Type B pancreatic cell (in vitro differentiated cells): Measurements from ENCODE around the gene UBE4A. TPM values are rescaled to one million over a fixed set of nuclear protein-coding genes. Genes with fewer than 3 reads are reported as not detected.

Experiments used
- DNase-seq: peaks from one replicate; pipeline ENCODE4 v3.0.0; 2021; ENCODE audit warnings: mixed read lengths; ENCODE audit not compliant: unreplicated experiment; ENCODE audit errors: extremely low spot score
- H3K27ac Mint-ChIP-seq: 2 replicates; pipeline ENCODE4 v1.8.0; 2021; ENCODE audit warnings: mild to moderate bottlenecking, mixed read lengths
- H3K27me3 Mint-ChIP-seq: 2 replicates; pipeline ENCODE4 v1.8.0; 2021; ENCODE audit warnings: mixed read lengths
- H3K36me3 Mint-ChIP-seq: 2 replicates; pipeline ENCODE4 v1.8.0; 2021; ENCODE audit warnings: mixed read lengths
- H3K4me1 Mint-ChIP-seq: one replicate; pipeline ENCODE4 v1.8.0; 2021; ENCODE audit warnings: mixed read lengths; ENCODE audit not compliant: unreplicated experiment
- H3K4me3 Mint-ChIP-seq: 2 replicates; pipeline ENCODE4 v1.8.0; 2021; ENCODE audit warnings: mild to moderate bottlenecking, mixed read lengths
- H3K9me3 Mint-ChIP-seq: 2 replicates; pipeline ENCODE4 v1.8.0; 2021; ENCODE audit warnings: mixed read lengths
- CTCF ChIP-seq: fragments of 200-600 bp; sonication (generic); conservative IDR thresholded peaks from 2 replicates; pipeline ENCODE4 v1.5.0; 2021; ENCODE audit warnings: antibody characterized with exemption, mild to moderate bottlenecking
- total RNA-seq: library from RNA; stranded (reverse); gene quantifications from 2 replicates; pipeline ENCODE4 v1.2.1, GENCODE V29; 2021; ENCODE audit warnings: low replicate concordance

The UBE4A gene
- total RNA-seq, 1 donor from 2014 or later: 42.5 TPM

- Mint-ChIP-seq H3K4me3 (no peak overlapping the region), H3K9me3 (no peaks in the 10 kb centered on the region), H3K4me1 (no peaks in the 10 kb centered on the region), H3K27ac (no peak overlapping the region), H3K36me3 (no peaks in the 10 kb centered on the region), H3K27me3 (no peaks in the 10 kb centered on the region)
- DNase-seq: no peak
- no peak for TF ChIP-seq CTCF
Measured at GRCh38 chr11:118417801-118418200, 58.4 kb downstream of the UBE4A start.

- Mint-ChIP-seq H3K27me3 (no peaks in the 10 kb centered on the region), H3K4me3 (no peak overlapping the region), H3K27ac (no peak overlapping the region), H3K4me1 (no peaks in the 10 kb centered on the region), H3K36me3 (no peaks in the 10 kb centered on the region), H3K9me3 (no peaks in the 10 kb centered on the region)
- no peak for TF ChIP-seq CTCF
- no peak for DNase-seq
Measured at GRCh38 chr11:118418766-118419165, 59.4 kb downstream of the UBE4A start.

- Mint-ChIP-seq H3K4me3 (no peak overlapping the region), H3K27me3 (peaks cover 17% of the 10 kb centered on the region), H3K36me3 (no peaks in the 10 kb centered on the region), H3K9me3 (no peaks in the 10 kb centered on the region), H3K4me1 (peaks cover 8% of the 10 kb centered on the region), H3K27ac (no peak overlapping the region)
- DNase-seq: no peak
- no peak for TF ChIP-seq CTCF
Measured at GRCh38 chr11:118427707-118428106, 68.3 kb downstream of the UBE4A start.

- Mint-ChIP-seq H3K4me1 (peaks cover 11% of the 10 kb centered on the region), H3K27me3 (peaks cover 19% of the 10 kb centered on the region), H3K36me3 (no peaks in the 10 kb centered on the region), H3K4me3 (no peak overlapping the region), H3K27ac (no peak overlapping the region), H3K9me3 (no peaks in the 10 kb centered on the region)
- TF ChIP-seq CTCF: peak; percentile 40
- DNase-seq: no peak
Measured at GRCh38 chr11:118430956-118431355, 71.6 kb downstream of the UBE4A start.

GRCh38 chr11:118434123-118434552, 74.7 kb downstream of the UBE4A start:
- Mint-ChIP-seq H3K27ac (peak overlapping the region; percentile 87), H3K27me3 (peaks cover 8% of the 10 kb centered on the region), H3K4me3 (peak overlapping the region; percentile 94), H3K36me3 (no peaks in the 10 kb centered on the region), H3K4me1 (peaks cover 12% of the 10 kb centered on the region), H3K9me3 (no peaks in the 10 kb centered on the region)
- no peak for TF ChIP-seq CTCF
- DNase-seq: no peak
